Myocyte (in vitro differentiated cells): ENCODE data around the gene SLC16A3. TPM values are rescaled to one million over a fixed set of nuclear protein-coding genes. Genes with fewer than 3 reads are reported as not detected.

Source experiments
- DNase-seq: peaks from one replicate; pipeline ENCODE4 v3.0.0-alpha.2; 2012; ENCODE audit warnings: low read depth
- total RNA-seq: library from RNA; depleted of rRNA; stranded (reverse); fragments of >200 nt; gene quantifications from 2 replicates; pipeline ENCODE4 v1.2.3, GENCODE V29; 2014

The SLC16A3 gene
- total RNA-seq, 1 donor from 2014 or later: 164 TPM

- DNase-seq: no peak
These were observed 7.4 kb upstream of the SLC16A3 start for GRCh38 chr17:82221341-82221902.

DNA sequence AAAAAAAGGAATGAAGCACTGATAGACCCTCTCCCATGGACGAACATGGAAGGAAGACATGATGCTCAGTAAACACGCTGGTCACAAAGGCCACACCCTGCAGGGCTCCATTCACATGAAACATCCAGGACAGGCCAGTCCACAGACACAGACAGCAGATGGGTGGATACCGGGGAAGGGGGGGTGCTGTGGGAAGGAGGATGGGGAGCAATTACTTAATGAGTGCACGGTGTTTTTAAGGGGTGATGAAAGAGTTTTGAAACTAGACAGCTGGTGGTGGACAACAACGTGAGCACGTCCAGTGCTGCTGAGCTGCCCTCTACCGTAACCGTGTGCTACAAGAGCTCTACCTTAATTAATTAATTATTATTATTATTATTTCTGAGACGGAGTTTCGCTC, 6.0 kb upstream of the SLC16A3 start:
- no peak for DNase-seq

GRCh38 chr17:82223517-82223916, 5.3 kb upstream of the SLC16A3 start:
- no peak for DNase-seq

GRCh38 chr17:82224666-82225065, 4.2 kb upstream of the SLC16A3 start:
- no peak for DNase-seq

DNA sequence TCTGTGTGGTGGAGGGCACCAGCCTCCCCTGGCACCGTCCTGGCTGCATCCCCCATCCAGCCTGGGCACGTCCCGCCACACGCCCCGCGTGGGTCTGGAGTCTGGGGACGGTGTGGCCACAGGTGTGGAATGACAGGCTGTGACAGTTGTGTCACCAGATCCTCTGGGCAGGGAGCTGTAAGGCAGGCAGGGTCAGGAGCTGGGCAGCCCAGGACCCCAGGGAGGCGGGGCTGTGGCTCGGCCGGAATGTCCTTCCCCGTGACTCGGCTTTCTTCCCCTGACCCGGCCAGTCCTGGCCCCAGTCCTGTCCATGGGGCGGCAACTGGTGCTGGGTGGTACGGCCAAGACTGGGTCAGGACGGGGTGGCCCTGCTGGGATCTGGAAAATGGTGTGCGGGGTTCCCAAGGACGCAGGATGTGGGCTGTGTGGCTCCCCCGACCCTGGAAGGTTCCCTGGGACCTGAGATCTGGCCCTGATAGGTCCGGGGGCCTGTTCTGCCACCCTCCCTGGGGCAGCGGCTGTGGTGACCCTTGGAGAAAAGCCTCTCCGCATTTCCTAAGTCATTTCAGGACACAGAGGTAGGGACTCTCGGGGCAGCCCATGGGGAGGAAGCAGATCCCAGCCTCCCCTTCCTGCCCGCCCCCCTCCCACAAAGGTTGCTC, 3.3 kb upstream of the SLC16A3 start:
- DNase-seq: peak; percentile 87

GRCh38 chr17:82226146-82226808, 2.6 kb upstream of the SLC16A3 start:
- DNase-seq: no peak

DNA sequence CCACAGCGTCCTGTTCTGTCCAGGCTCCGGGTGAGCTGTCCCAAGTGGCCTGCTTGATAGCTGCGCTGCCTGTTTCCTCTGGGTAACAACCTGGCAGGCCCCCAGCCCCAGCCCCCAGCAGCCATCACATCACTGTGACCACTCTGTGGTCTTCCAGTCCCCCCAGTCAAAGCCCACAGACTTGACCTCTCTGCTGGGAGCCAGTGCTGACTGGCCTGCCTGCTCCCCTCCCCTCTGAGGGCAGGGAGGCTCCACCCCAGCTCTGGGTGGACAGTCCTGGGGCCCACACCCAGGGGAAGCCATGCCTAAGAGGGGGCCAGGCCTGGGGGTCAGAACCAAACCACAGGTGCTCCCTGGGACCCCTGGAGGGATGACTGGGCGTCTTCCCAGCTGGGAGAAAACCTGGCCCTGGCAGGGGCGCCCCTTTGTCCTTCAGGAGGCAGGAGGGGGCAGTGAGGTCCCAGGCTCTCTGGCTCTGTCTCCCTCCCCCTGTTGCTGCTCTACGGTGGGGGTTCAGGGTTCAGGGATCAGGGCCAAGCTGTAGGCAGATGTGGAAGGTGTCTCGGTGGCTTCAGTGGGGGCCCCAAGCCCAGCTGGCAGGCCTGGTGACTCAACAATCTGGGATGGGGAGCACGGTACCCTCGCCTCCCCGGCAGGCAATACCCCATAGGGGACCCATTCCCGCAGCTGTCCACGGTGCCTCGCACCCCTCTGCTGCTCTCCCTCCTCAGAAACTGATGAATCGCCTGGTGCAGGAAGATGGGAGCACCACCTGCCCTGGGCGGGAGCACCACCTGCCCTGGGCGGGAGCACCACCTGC, 1.8 kb upstream of the SLC16A3 start:
- peak; percentile 30 for DNase-seq

- DNase-seq: no peak
These were observed 1.1 kb upstream of the SLC16A3 start for GRCh38 chr17:82227629-82228277.

- DNase-seq: no peak
These were observed 482 bp upstream of the SLC16A3 start for GRCh38 chr17:82228278-82228841.

GRCh38 chr17:82229698-82230608, 1.1 kb downstream of the SLC16A3 start:
- DNase-seq: no peak

DNA sequence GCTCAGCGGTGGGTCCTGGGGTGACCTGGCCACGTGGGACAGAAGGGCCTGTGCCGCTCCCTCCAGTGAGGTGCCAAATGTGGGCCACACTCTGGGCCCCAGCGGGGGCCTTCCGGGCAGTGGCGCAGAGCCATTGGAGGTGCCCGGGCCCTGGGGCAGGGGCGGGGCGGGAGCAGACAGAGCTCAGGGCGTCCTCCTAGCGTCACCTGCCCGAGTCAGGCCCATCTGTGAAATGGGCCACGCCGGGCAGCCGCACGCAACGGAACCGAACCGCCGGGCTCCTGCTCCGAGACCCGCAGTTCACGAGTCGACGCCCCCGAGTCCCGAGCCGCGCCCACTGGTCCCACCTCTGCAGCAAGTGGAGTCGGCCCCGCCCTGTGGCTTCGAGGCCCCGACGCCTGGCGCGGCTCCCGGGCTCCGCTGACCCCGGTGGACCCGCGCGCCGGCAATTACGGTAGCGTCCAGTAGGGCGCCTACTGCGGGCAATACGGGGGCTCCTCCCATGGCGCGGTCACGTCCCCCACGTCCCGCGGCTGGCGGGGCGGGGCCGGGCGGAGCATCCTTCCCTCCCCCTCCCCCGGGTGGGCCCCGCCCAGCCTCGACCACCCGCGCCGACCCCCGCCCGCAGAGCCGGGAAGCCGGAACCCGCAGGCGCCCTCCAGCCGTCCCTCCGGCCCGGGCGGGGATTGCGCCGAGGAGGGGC, 1.9 kb downstream of the SLC16A3 start:
- peak; percentile 88 for DNase-seq

- no peak for DNase-seq
These were observed 2.4 kb downstream of the SLC16A3 start for GRCh38 chr17:82231312-82231561.

GRCh38 chr17:82231562-82232321, 2.9 kb downstream of the SLC16A3 start:
- peak; percentile 26 for DNase-seq

DNA sequence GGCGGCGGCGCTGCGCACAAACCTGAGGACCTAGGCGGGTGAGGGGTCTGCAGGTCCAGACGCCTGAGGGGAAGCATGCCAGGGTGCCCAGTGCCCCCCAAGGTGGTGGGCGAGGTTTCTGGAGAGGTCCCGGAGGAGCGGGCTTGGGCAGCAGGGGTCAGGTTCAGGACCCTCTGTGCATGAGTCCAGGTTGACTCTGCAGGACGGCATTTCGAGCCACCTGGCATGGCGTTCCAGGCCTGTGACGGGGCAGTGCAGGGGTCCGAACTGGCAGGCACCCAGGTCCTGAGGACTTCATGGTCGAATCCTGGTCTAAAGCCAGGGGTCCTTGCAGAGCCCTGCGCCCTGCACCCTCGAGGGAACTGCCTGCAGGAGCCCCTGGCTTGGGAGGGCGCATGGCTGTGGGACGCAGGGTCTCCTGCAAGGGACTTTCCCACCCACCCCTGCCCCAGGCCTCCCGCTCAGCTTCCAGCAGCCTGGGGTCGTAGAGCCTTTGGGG, 3.5 kb downstream of the SLC16A3 start:
- DNase-seq: no peak

- DNase-seq: peak; percentile 57
These were observed 4.3 kb downstream of the SLC16A3 start for GRCh38 chr17:82232876-82233785.

DNA sequence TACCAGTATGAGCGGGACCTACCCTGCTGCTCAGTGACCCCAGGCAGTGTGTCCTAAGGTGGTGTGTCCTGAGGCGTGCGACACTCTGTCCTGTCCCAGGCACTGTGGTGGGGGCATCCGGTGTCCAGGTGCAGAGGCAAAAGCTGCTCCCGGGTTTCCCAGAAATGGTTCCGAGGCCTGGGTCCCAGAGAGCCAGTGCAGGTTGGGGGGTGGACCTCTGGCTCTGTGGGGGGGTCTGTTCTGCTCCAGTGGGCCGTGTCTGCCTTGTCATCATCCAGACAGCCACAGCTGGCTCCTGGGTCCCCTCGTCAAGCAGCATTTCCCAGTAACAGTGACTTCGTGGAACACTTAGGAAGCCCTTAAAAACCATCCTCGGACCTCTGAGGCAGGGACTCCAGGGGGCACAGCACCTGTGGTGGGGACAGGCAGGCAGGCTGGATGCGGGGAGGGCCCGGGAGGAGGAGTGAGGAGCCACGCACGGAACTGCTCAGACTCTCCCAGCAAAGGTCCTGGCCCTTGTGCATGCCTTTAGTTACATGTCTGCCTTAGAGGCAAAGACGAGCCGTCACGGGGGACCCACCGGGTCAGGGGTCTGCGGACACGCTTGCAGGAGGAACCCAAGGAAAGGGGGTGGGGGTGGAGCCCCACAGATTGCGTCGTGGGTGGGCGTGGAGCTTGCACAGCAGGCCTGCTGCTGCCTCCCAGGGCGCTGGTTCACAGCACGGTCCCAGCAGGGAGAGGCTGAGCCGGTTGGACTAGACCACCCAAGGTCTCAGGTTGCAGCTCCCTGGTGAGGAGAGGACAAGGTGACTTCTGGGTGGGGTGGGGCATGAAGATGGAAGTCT, 5.6 kb downstream of the SLC16A3 start:
- no peak for DNase-seq
